GM23338 (cell line): ENCODE measurements around the gene BIRC5. TPM values are rescaled to one million over a fixed set of nuclear protein-coding genes. Genes with fewer than 3 reads are reported as not detected.

Experiments
- ATAC-seq: fragments of 200-7000 bp; cut with Tn5 transposase; 3 replicates; pipeline ENCODE4 v1.9.1; 2020
- DNase-seq: peaks from one replicate; pipeline ENCODE4 v3.0.0-alpha.2; 2015; ENCODE audit warnings: low spot score
- H2AFZ ChIP-seq: fragments of 200-600 bp; sonication (generic); 2 replicates; pipeline ENCODE4 v1.8.0; 2016; ENCODE audit warnings: antibody characterized with exemption, mild to moderate bottlenecking, moderate library complexity
- H3F3A ChIP-seq: fragments of 200-600 bp; sonication (generic); replicated peaks from 2 replicates; pipeline ENCODE4 v1.8.0; 2017; ENCODE audit warnings: antibody characterized with exemption, mixed run types, low read depth
- H3K27ac ChIP-seq: fragments of 200-600 bp; sonication (generic); 2 replicates; pipeline ENCODE4 v1.6.1; 2016; ENCODE audit warnings: low read depth
- H3K27me3 ChIP-seq: fragments of 200-600 bp; sonication (generic); 2 replicates; pipeline ENCODE4 v1.8.0; 2016; ENCODE audit warnings: mild to moderate bottlenecking, mixed run types, moderate library complexity; ENCODE audit not compliant: insufficient read depth
- H3K36me3 ChIP-seq: fragments of 200-600 bp; sonication (generic); 2 replicates; pipeline ENCODE4 v1.8.0; 2016; ENCODE audit warnings: mild to moderate bottlenecking; ENCODE audit not compliant: insufficient read depth
- H3K4me1 ChIP-seq: fragments of 200-600 bp; sonication (generic); 2 replicates; pipeline ENCODE4 v1.8.0; 2016; ENCODE audit warnings: mild to moderate bottlenecking, moderate library complexity; ENCODE audit not compliant: insufficient read depth
- H3K4me2 ChIP-seq: fragments of 200-600 bp; sonication (generic); 2 replicates; pipeline ENCODE4 v1.7.1; 2017; ENCODE audit warnings: mixed run types
- H3K4me3 ChIP-seq: fragments of 200-600 bp; sonication (generic); 2 replicates; pipeline ENCODE4 v1.6.1; 2016; ENCODE audit warnings: mixed run types
- H3K79me2 ChIP-seq: fragments of 200-600 bp; sonication (generic); replicated peaks from 2 replicates; pipeline ENCODE4 v1.8.0; 2017; ENCODE audit warnings: mild to moderate bottlenecking; ENCODE audit not compliant: insufficient read depth
- H3K9me2 ChIP-seq: fragments of 200-600 bp; sonication (generic); 2 replicates; pipeline ENCODE4 v1.8.0; 2017; ENCODE audit not compliant: insufficient read depth
- H4K20me1 ChIP-seq: fragments of 200-600 bp; sonication (generic); replicated peaks from 2 replicates; pipeline ENCODE4 v1.8.0; 2017; ENCODE audit warnings: mild to moderate bottlenecking; ENCODE audit not compliant: insufficient read depth
- H3K27ac Mint-ChIP-seq: 2 replicates; pipeline ENCODE4 v1.8.0; 2020; ENCODE audit warnings: inconsistent platforms, mild to moderate bottlenecking, moderate library complexity, mixed read lengths
- H3K27me3 Mint-ChIP-seq: 3 replicates; pipeline ENCODE4 v1.8.0; 2022; ENCODE audit warnings: low read depth, mild to moderate bottlenecking, moderate library complexity, mixed read lengths, inconsistent platforms; ENCODE audit not compliant: insufficient read depth, poor library complexity
- H3K36me3 Mint-ChIP-seq: 3 replicates; pipeline ENCODE4 v1.8.0; 2021; ENCODE audit warnings: low read depth, mild to moderate bottlenecking, inconsistent platforms, moderate library complexity, mixed read lengths
- H3K4me1 Mint-ChIP-seq: 3 replicates; pipeline ENCODE4 v1.8.0; 2020; ENCODE audit warnings: mild to moderate bottlenecking, inconsistent platforms, mixed read lengths
- H3K4me3 Mint-ChIP-seq: 3 replicates; pipeline ENCODE4 v1.8.0; 2021; ENCODE audit warnings: moderate library complexity, mild to moderate bottlenecking, inconsistent platforms, mixed read lengths
- H3K9me3 Mint-ChIP-seq: 3 replicates; pipeline ENCODE4 v1.8.0; 2020; ENCODE audit warnings: moderate library complexity, mild to moderate bottlenecking, inconsistent platforms, mixed read lengths
- CTCF ChIP-seq, 2 experiments: fragments of 200-600 bp in 1 of 2; sonication (generic) in 1 of 2; conservative IDR thresholded peaks; 2 replicates each; pipeline versions ENCODE4 v1.5.1 to v1.6.1; 2016 to 2017; ENCODE audit warnings: antibody characterized with exemption in 2 of 2, low read depth in 2 of 2, mild to moderate bottlenecking in 2 of 2, moderate library complexity in 1 of 2
- NANOG ChIP-seq: IDR thresholded peaks from 2 replicates; pipeline ENCODE4 v1.6.1; 2016; ENCODE audit warnings: antibody characterized with exemption, borderline replicate concordance
- REST ChIP-seq: IDR thresholded peaks from one replicate; pipeline ENCODE4 v1.6.1; 2018; ENCODE audit warnings: antibody characterized with exemption; ENCODE audit not compliant: unreplicated experiment
- ZNF114 ChIP-seq: fragments of 250-450 bp; sonication (Bioruptor Pico); IDR thresholded peaks from 2 replicates; pipeline ENCODE4 v1.5.0; 2020; ENCODE audit warnings: mild to moderate bottlenecking, moderate library complexity
- polyA plus RNA-seq: library from polyadenylated mRNA; unstranded; fragments of >200 nt; fragmentation: Nextera tagmentation; extraction: Ambion mirVana; gene quantifications from 2 replicates; pipeline ENCODE4 v1.2.1, GENCODE V29; 2016
- total RNA-seq: library from RNA; depleted of rRNA; stranded (reverse); fragments of >200 nt; shearing (Covaris generic); gene quantifications from 2 replicates; pipeline ENCODE4 v1.2.3, GENCODE V29; 2014

Gene BIRC5
- total and polyA plus RNA-seq, 2 experiments from 2014 or later: 89.7 to 111 TPM

- Mint-ChIP-seq H3K9me3 (no peaks in the 10 kb centered on the region; the same call in 1 of the 3 replicates), H3K4me3 (no peak overlapping the region), H3K27ac (no peak overlapping the region), H3K4me1 (peaks cover 53% of the 10 kb centered on the region), H3K27me3 (peaks cover 32% of the 10 kb centered on the region), H3K36me3 (peaks cover 66% of the 10 kb centered on the region)
- TF ChIP-seq CTCF (conservative IDR thresholded peaks at IDR 0.05; ENCODE audit: low read depth in 2 of 2) (peak in 1 of 2 experiments; percentile 13; a peak in 1 of 4 replicates), ZNF114 (CRISPR knock-in tag) (no peak)
- Histone ChIP-seq H3K4me2 (no peak overlapping the region), H3F3A (peaks cover 16% of the 10 kb centered on the region; the same call in 1 of the 2 replicates), H2AFZ (no peak overlapping the region), H3K27ac (no peak overlapping the region), H3K4me3 (no peak overlapping the region), H3K36me3 (0 out of 2 replicates have a peak, but pooled peaks cover 9% of the 10 kb centered on the region), H3K9me2 (no peaks in the 10 kb centered on the region), H3K4me1 (peaks cover 21% of the 10 kb centered on the region), H4K20me1 (peaks cover 13% of the 10 kb centered on the region), H3K27me3 (no peaks in the 10 kb centered on the region), H3K79me2 (no peaks in the 10 kb centered on the region)
- no peak for ATAC-seq
- no peak for DNase-seq
Observed at GRCh38 chr17:78174346-78174869, 39.6 kb upstream of the BIRC5 start.

- ATAC-seq (peak; percentile 42), DNase-seq (peak; percentile 83)
- Histone ChIP-seq H3K4me3 (no peak overlapping the region), H3F3A (peaks cover 12% of the 10 kb centered on the region; the same call in 1 of the 2 replicates), H3K4me2 (no peak overlapping the region), H3K27me3 (no peaks in the 10 kb centered on the region), H3K9me2 (no peaks in the 10 kb centered on the region), H3K27ac (0 out of 2 replicates have a peak overlapping the region, but pooled peaks have one; percentile 59), H3K36me3 (peaks cover 15% of the 10 kb centered on the region), H3K79me2 (no peaks in the 10 kb centered on the region), H4K20me1 (peaks cover 13% of the 10 kb centered on the region), H2AFZ (no peak overlapping the region), H3K4me1 (peaks cover 16% of the 10 kb centered on the region)
- TF ChIP-seq NANOG (no peak), REST (no peak), CTCF (conservative IDR thresholded peaks at IDR 0.05; ENCODE audit: low read depth in 2 of 2) (peak; percentile 62 to 76)
- peaks cover 72% of the 10 kb centered on the region for H3K36me3 Mint-ChIP-seq
- H3K27me3 Mint-ChIP-seq: peaks cover 31% of the 10 kb centered on the region
- H3K9me3 Mint-ChIP-seq: no peaks in the 10 kb centered on the region; the same call in 1 of the 3 replicates
- H3K4me1 Mint-ChIP-seq: peaks cover 50% of the 10 kb centered on the region
- no peak overlapping the region for H3K4me3 Mint-ChIP-seq
- peak overlapping the region; percentile 37; the same call in 1 of the 2 replicates for H3K27ac Mint-ChIP-seq
Observed at GRCh38 chr17:78174870-78175642, 39.0 kb upstream of the BIRC5 start.
